ENCODE data around the gene TNNT2. TPM values are rescaled to one million over a fixed set of nuclear protein-coding genes. Genes with fewer than 3 reads are reported as not detected.

Gene TNNT2
- total and polyA plus RNA-seq, 2 of the 13 experiments (the other 11 are each of a cell fraction or from before 2014, with no cell fraction given), result 0.20 to 0.63 TPM

- BruUV-seq (replicated peaks), result no TSS peak
- FAIRE-seq (no peak), ATAC-seq (no peak), DNase-seq (ENCODE audit: low spot score) (no peak)
- intact Hi-C loops (cut with micrococcal nuclease; ENCODE audit: unreplicated experiment) (no loop called here), in situ Hi-C loops (cut with HindIII; ENCODE audit: extremely low pct_ligation_motif_present, low pct_unique_long_range_greater_than_20kb) (no loop called here)
- TF ChIP-seq ZNF12 (CRISPR knock-in tag; IDR thresholded peaks at IDR 0.05), result no peak
- TF ChIP-seq ZNF792 (CRISPR knock-in tag; IDR thresholded peaks at IDR 0.05), result no peak
- no peak for TF ChIP-seq DRAP1 (CRISPR knock-in tag; IDR thresholded peaks at IDR 0.05)
- no peak overlapping the region for H2AFZ ChIP-seq (ENCODE audit: low read length)
- POLR2A ChIA-PET, result no interaction called here
- H3K36me3 ChIP-seq (replicated peaks in 1 of 2; ENCODE audit: control insufficient read depth in 1 of 2, insufficient read depth in 2 of 2, low read length in 2 of 2), result no peaks in the 10 kb centered on the region
- H3K9me3 ChIP-seq (ENCODE audit: low read length), result no peaks in the 10 kb centered on the region
- H3K4me1 ChIP-seq (ENCODE audit: insufficient read depth, low read length), result no peaks in the 10 kb centered on the region
- CTCF ChIA-PET (ENCODE audit: low intra/inter-chr PET ratio, low total read pairs), result no interaction called here
- H3K4me2 ChIP-seq (ENCODE audit: low read depth, low read length), result no peak overlapping the region
- no peak overlapping the region for H3K9ac ChIP-seq (ENCODE audit: insufficient read depth, low read depth, low read length)
- H4K20me1 ChIP-seq (ENCODE audit: insufficient read depth, low read length), result no peaks in the 10 kb centered on the region
- peaks cover 1 to 9% of the 10 kb centered on the region in 2 experiments; a peak in 3 of 5 replicates for H3K27me3 ChIP-seq (ENCODE audit: control insufficient read depth in 1 of 2, insufficient read depth in 2 of 2, low read length in 2 of 2)
- no CpG with 5 or more reads among the region's 4 CpGs for WGBS (ENCODE audit: low lambda C conversion rate)
- no peak overlapping the region for H3K27ac ChIP-seq (ENCODE audit: extremely low read length, insufficient read depth, low read length)
- no peak overlapping the region for H3K4me3 ChIP-seq (replicated peaks in 1 of 3; ENCODE audit: insufficient read depth in 1 of 3, low read depth in 2 of 3, low read length in 3 of 3)
- no peaks in the 10 kb centered on the region for H3K79me2 ChIP-seq (ENCODE audit: insufficient read depth, low read length)
Measured at GRCh38 chr1:201328576-201328975, 48.9 kb downstream of the TNNT2 start.

DNA sequence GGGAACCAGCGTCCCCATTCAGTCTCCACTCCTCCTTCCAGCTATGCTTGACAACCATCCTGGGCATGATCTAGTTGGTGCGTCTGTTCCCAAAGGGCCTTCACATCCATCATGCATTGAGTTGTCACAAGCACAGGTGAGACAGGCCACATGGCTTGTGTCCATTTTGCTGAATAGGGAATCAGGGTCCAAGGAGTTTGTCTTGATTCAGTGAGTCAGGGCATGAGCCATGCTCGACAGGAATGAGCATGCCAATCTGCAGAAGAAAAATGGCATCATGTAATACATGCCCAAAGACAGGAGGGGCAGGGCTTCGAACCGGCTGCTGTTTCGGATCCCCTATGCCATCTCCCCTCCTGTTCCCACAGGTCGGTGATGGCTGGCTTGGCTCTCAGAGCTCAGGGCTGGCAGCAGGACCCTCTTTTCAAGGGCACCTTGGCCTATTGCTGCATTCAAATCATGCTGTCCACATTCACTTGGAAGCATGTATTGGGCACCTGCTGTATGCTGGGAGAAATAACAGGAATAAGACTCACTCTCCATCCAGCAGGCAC lies 49.7 kb downstream of the TNNT2 start:
- in situ Hi-C loops (cut with HindIII; ENCODE audit: extremely low pct_ligation_motif_present, low pct_unique_long_range_greater_than_20kb), result no loop called here
- no peaks in the 10 kb centered on the region for H3K9me3 ChIP-seq (ENCODE audit: low read length)
- ChIA-PET POLR2A (no interaction called here), CTCF (ENCODE audit: low intra/inter-chr PET ratio, low total read pairs) (no interaction called here)
- intact Hi-C loops (cut with micrococcal nuclease; ENCODE audit: unreplicated experiment), result no loop called here
- no peaks in the 10 kb centered on the region for H4K20me1 ChIP-seq (ENCODE audit: insufficient read depth, low read length)
- ATAC-seq (no peak), FAIRE-seq (no peak), DNase-seq (ENCODE audit: low spot score) (no peak)
- no peak overlapping the region for H3K4me2 ChIP-seq (ENCODE audit: low read depth, low read length)
- H3K79me2 ChIP-seq (ENCODE audit: insufficient read depth, low read length), result no peaks in the 10 kb centered on the region
- H2AFZ ChIP-seq (ENCODE audit: low read length), result no peak overlapping the region
- H3K27ac ChIP-seq (ENCODE audit: extremely low read length, insufficient read depth, low read length), result no peak overlapping the region
- H3K4me1 ChIP-seq (ENCODE audit: insufficient read depth, low read length), result no peaks in the 10 kb centered on the region
- peaks cover 1 to 9% of the 10 kb centered on the region in 2 experiments; a peak in 3 of 5 replicates for H3K27me3 ChIP-seq (ENCODE audit: control insufficient read depth in 1 of 2, insufficient read depth in 2 of 2, low read length in 2 of 2)
- no peak overlapping the region for H3K4me3 ChIP-seq (replicated peaks in 1 of 3; ENCODE audit: insufficient read depth in 1 of 3, low read depth in 2 of 3, low read length in 3 of 3)
- BruUV-seq (replicated peaks), result no TSS peak
- H3K36me3 ChIP-seq (replicated peaks in 1 of 2; ENCODE audit: control insufficient read depth in 1 of 2, insufficient read depth in 2 of 2, low read length in 2 of 2), result no peaks in the 10 kb centered on the region
- H3K9ac ChIP-seq (ENCODE audit: insufficient read depth, low read depth, low read length), result no peak overlapping the region
- 44% methylated on average over 5 of the region's 7 CpGs for WGBS (ENCODE audit: low lambda C conversion rate)
- TF ChIP-seq ZNF446 (CRISPR knock-in tag; IDR thresholded peaks at IDR 0.05) (no peak), PREB (CRISPR knock-in tag; IDR thresholded peaks at IDR 0.05) (no peak), ELF4 (CRISPR knock-in tag; IDR thresholded peaks at IDR 0.05; ENCODE audit: borderline replicate concordance) (no peak), GPBP1L1 (CRISPR knock-in tag; IDR thresholded peaks at IDR 0.05) (no peak), ZNF674 (CRISPR knock-in tag; IDR thresholded peaks at IDR 0.05; ENCODE audit: low read depth) (no peak), SNAPC2 (CRISPR knock-in tag; IDR thresholded peaks at IDR 0.05) (no peak), ZNF619 (CRISPR knock-in tag; IDR thresholded peaks at IDR 0.05) (no peak), CBX5 (CRISPR knock-in tag; IDR thresholded peaks at IDR 0.05; ENCODE audit: borderline replicate concordance) (no peak), ATF7-NPFF (CRISPR knock-in tag; IDR thresholded peaks at IDR 0.05; ENCODE audit: low read depth) (no peak), PRPF4 (IDR thresholded peaks at IDR 0.05; ENCODE audit: low read depth, low read length, poor library complexity, severe bottlenecking) (no peak), NRL (CRISPR knock-in tag; IDR thresholded peaks at IDR 0.05; ENCODE audit: borderline replicate concordance) (no peak), BORCS8-MEF2B (CRISPR knock-in tag; IDR thresholded peaks at IDR 0.05) (no peak)
- TF ChIP-seq, protein P1, sequence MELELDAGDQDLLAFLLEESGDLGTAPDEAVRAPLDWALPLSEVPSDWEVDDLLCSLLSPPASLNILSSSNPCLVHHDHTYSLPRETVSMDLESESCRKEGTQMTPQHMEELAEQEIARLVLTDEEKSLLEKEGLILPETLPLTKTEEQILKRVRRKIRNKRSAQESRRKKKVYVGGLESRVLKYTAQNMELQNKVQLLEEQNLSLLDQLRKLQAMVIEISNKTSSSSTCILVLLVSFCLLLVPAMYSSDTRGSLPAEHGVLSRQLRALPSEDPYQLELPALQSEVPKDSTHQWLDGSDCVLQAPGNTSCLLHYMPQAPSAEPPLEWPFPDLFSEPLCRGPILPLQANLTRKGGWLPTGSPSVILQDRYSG (CRISPR knock-in tag; IDR thresholded peaks at IDR 0.05), result no peak
